GM13977 (cell line): ENCODE data around the gene DAND5.
"Not testable (repeated sequence)": the region's sequence is repeated elsewhere in the genome, so short reads cannot be mapped to it uniquely, and the experiment has no call there.

ENCODE experiments used
- DNase-seq: peaks from one replicate; pipeline ENCODE4 v3.0.0; 2012; ENCODE audit warnings: low spot score
- CTCF ChIP-seq: IDR thresholded peaks from 2 replicates; pipeline ENCODE4 v1.5.1; 2012; ENCODE audit warnings: mild to moderate bottlenecking, control low read depth; ENCODE audit not compliant: insufficient read depth; ENCODE audit errors: extremely low read depth, missing control alignments
- in situ Hi-C: fragments of 300-500 bp; cut with MboI; formaldehyde crosslinking; loops from one replicate; pipeline ENCODE4 v1.12.0; 2022; ENCODE audit warnings: low sequenced_read_pairs, low pct_unique_long_range_greater_than_20kb, mixed read lengths, inconsistent platforms; ENCODE audit not compliant: unreplicated experiment

Gene DAND5

GRCh38 chr19:12956446-12957388, 12.7 kb upstream of the DAND5 start, which contains the start of gene GADD45GIP1:
GADD45GIP1 (minus strand) TSS chr19:12957223; CDS start chr19:12957212, 11 bp downstream.
- DNase-seq: peak; percentile 88
- in situ Hi-C loops: no loop called here
- no peak for TF ChIP-seq CTCF

DNA sequence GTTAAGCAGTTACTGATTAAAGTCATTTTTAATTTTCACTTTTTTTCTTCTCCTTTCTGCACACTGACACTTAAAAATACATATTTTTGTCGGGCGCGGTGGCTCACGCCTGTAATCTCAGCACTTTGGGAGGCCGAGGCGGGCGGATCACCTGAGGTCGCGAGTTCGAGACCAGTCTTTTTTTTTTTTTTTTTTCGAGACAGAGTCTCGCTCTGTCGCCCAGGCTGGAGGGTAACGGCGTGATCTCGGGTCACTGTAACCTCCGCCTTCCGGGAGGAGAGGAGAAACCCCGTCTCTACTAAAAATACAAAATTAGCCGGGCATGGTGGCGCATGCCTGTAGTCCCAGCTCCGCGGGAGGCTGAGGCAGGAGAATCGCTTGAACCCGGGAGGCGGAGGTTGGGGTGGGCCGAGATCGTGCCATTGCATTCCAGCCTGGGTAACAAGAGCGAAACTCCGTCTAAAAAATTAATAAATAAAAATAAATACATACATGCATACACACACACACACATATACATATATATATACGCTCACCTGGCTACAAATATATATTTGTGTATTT, 11.9 kb upstream of the DAND5 start:
- in situ Hi-C loops, DNase-seq: not testable (repeated sequence)

GRCh38 chr19:12959481-12959880, 9.9 kb upstream of the DAND5 start:
- in situ Hi-C loops: no loop called here
- no peak for TF ChIP-seq CTCF
- DNase-seq: no peak

- DNase-seq: peak; percentile 87
- in situ Hi-C loops: no loop called here
- peak; percentile 99 for TF ChIP-seq CTCF
These were observed 4.2 kb upstream of the DAND5 start for GRCh38 chr19:12965017-12965811.

GRCh38 chr19:12965812-12966135, 3.6 kb upstream of the DAND5 start:
- TF ChIP-seq CTCF: no peak
- in situ Hi-C loops: no loop called here
- DNase-seq: no peak

GRCh38 chr19:12967907-12968306, 1.5 kb upstream of the DAND5 start:
- no peak for TF ChIP-seq CTCF
- in situ Hi-C loops: no loop called here
- no peak for DNase-seq
